HL-60 (cell line): Measurements from ENCODE around the gene SAMD10.

Experiments used
- DNase-seq, 2 experiments: peaks; one replicate each; pipeline ENCODE4 v3.0.0-alpha.2; 2010 to 2020; ENCODE audit warnings: low read depth in 1 of 2, low spot score in 1 of 2
- H3K27ac ChIP-seq: fragments of 250-450 bp; sonication (Bioruptor Pico); replicated peaks from 2 replicates; pipeline ENCODE4 v1.5.1; 2020; ENCODE audit warnings: mild to moderate bottlenecking, moderate library complexity
- H3K27me3 ChIP-seq: fragments of 250-450 bp; sonication (Bioruptor Pico); 2 replicates; pipeline ENCODE4 v1.5.1; 2021; ENCODE audit warnings: mild to moderate bottlenecking, moderate library complexity; ENCODE audit not compliant: insufficient read depth, poor library complexity, severe bottlenecking
- H3K4me3 ChIP-seq: replicated peaks from 2 replicates; pipeline ENCODE4 v1.5.1; 2011; ENCODE audit warnings: mild to moderate bottlenecking, control low read depth, low read length; ENCODE audit not compliant: insufficient read depth
- GABPA ChIP-seq: IDR thresholded peaks from 2 replicates; pipeline ENCODE4 v1.6.1; 2012; ENCODE audit warnings: low read depth
- POLR2AphosphoS5 ChIP-seq: IDR thresholded peaks from 2 replicates; pipeline ENCODE4 v1.6.1; 2012; ENCODE audit warnings: low read depth
- SPI1 ChIP-seq: IDR thresholded peaks from 2 replicates; pipeline ENCODE4 v1.6.1; 2012; ENCODE audit warnings: low read depth, mild to moderate bottlenecking, borderline replicate concordance
- TF ChIP-seq, protein P1 (sequence below): IDR thresholded peaks from one replicate; pipeline ENCODE4 v1.5.1; 2011; ENCODE audit warnings: low read length, control low read depth, inconsistent platforms; ENCODE audit not compliant: insufficient read depth
- TF ChIP-seq, protein P2 (sequence below): IDR thresholded peaks from 2 replicates; pipeline ENCODE4 v1.6.1; 2012; ENCODE audit warnings: low read depth; ENCODE audit not compliant: insufficient replicate concordance

Gene SAMD10

DNA sequence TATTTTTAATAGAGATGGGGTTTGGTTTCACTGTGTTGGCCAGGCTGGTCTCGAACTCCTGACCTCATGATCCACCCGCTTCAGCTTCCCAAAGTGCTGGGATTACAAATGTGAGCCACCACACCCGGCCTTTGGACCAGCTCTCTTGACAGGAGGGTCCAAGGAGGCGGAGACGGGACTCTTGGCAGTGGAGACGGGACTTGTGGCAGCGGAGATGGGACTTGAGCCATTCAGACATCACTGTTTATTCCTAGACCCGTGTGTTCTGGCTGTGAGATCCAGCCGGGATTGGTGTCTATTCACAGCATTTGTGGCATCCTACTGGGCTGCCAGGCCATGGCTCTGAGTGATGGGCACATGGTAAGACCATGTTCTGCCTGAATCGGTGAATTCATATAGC, 27.0 kb upstream of the SAMD10 start:
- H3K27me3 ChIP-seq: no peaks in the 10 kb centered on the region
- no peak for DNase-seq
- H3K4me3 ChIP-seq: no peak overlapping the region
- TF ChIP-seq GABPA: no peak
- TF ChIP-seq, protein P1, sequence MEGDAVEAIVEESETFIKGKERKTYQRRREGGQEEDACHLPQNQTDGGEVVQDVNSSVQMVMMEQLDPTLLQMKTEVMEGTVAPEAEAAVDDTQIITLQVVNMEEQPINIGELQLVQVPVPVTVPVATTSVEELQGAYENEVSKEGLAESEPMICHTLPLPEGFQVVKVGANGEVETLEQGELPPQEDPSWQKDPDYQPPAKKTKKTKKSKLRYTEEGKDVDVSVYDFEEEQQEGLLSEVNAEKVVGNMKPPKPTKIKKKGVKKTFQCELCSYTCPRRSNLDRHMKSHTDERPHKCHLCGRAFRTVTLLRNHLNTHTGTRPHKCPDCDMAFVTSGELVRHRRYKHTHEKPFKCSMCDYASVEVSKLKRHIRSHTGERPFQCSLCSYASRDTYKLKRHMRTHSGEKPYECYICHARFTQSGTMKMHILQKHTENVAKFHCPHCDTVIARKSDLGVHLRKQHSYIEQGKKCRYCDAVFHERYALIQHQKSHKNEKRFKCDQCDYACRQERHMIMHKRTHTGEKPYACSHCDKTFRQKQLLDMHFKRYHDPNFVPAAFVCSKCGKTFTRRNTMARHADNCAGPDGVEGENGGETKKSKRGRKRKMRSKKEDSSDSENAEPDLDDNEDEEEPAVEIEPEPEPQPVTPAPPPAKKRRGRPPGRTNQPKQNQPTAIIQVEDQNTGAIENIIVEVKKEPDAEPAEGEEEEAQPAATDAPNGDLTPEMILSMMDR: no peak
- no peak for TF ChIP-seq POLR2AphosphoS5
- TF ChIP-seq SPI1: no peak
- TF ChIP-seq, protein P2, sequence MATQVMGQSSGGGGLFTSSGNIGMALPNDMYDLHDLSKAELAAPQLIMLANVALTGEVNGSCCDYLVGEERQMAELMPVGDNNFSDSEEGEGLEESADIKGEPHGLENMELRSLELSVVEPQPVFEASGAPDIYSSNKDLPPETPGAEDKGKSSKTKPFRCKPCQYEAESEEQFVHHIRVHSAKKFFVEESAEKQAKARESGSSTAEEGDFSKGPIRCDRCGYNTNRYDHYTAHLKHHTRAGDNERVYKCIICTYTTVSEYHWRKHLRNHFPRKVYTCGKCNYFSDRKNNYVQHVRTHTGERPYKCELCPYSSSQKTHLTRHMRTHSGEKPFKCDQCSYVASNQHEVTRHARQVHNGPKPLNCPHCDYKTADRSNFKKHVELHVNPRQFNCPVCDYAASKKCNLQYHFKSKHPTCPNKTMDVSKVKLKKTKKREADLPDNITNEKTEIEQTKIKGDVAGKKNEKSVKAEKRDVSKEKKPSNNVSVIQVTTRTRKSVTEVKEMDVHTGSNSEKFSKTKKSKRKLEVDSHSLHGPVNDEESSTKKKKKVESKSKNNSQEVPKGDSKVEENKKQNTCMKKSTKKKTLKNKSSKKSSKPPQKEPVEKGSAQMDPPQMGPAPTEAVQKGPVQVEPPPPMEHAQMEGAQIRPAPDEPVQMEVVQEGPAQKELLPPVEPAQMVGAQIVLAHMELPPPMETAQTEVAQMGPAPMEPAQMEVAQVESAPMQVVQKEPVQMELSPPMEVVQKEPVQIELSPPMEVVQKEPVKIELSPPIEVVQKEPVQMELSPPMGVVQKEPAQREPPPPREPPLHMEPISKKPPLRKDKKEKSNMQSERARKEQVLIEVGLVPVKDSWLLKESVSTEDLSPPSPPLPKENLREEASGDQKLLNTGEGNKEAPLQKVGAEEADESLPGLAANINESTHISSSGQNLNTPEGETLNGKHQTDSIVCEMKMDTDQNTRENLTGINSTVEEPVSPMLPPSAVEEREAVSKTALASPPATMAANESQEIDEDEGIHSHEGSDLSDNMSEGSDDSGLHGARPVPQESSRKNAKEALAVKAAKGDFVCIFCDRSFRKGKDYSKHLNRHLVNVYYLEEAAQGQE: no peak
- no peak overlapping the region for H3K27ac ChIP-seq

DNA sequence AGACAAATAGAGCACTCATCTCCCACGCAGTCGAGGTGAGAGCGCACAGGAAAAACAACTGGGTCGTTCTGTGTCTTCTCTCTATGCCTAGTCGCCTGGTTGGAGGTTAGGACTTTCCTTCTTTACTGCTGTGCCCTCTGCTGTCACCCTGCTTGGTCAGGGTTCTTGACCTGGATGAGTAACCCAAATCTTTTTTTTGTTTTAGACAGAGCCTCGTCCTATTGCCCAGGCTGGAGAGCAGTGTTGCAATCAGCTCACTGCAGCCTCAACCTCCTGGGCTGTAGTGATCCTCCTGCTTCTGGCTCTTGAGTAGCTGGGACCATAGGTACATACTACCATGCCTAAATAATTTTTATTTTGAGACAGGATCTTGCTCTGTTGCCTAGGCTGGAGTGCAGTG, 26.0 kb upstream of the SAMD10 start:
- H3K4me3 ChIP-seq: no peak overlapping the region
- no peaks in the 10 kb centered on the region for H3K27me3 ChIP-seq
- no peak for DNase-seq
- TF ChIP-seq, protein P1: no peak
- TF ChIP-seq POLR2AphosphoS5 (no peak), GABPA (no peak), SPI1 (no peak)
- TF ChIP-seq, protein P2: no peak
- H3K27ac ChIP-seq: no peak overlapping the region

DNA sequence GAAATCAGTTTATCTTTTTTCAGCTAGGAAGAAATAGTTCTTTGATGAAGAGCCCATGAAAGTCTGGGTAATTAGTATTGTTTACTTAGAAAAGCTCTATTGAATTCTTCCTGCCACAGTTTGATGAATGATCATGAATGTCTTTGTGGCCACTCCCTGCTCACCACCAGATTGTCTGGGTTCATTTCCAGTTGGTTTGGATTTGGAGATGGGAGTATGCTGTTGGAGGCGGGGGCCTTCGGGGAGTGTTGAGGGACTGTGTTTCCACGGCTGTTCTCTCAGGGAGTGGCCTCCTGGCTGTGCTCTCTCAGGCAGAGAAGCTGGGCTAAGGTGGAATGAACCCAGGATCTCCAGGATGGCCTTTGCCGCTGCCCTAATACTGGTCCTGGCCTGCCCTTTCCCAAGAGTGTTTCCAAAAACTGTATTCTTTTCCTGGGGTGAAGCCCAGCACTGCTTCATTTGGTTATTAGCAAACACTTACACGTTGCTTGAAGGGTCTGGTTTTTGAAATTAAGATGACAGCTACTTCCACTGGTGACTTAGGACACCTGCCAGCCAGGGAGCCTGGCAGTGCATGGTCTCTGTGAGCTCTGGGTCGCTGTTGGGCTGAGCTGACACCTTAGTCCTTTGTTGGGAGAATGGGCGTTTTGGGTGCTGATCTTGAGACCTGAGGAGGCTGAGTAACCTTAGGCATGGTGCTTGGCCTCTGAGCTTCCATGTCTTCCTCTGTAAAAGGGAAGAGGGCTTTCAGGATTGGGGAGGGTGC, 24.7 kb upstream of the SAMD10 start:
- no peak for DNase-seq

More for the DNA sequence above, 24.7 kb upstream of the SAMD10 start:
- Histone ChIP-seq H3K27ac (no peak overlapping the region), H3K4me3 (no peak overlapping the region), H3K27me3 (no peaks in the 10 kb centered on the region)
- no peak for TF ChIP-seq GABPA
- TF ChIP-seq, protein P1: no peak
- TF ChIP-seq SPI1: no peak
- TF ChIP-seq POLR2AphosphoS5: no peak
- TF ChIP-seq, protein P2: no peak
